Measurements from ENCODE around the gene COX7A2L.

- TF ChIP-seq, protein P1, sequence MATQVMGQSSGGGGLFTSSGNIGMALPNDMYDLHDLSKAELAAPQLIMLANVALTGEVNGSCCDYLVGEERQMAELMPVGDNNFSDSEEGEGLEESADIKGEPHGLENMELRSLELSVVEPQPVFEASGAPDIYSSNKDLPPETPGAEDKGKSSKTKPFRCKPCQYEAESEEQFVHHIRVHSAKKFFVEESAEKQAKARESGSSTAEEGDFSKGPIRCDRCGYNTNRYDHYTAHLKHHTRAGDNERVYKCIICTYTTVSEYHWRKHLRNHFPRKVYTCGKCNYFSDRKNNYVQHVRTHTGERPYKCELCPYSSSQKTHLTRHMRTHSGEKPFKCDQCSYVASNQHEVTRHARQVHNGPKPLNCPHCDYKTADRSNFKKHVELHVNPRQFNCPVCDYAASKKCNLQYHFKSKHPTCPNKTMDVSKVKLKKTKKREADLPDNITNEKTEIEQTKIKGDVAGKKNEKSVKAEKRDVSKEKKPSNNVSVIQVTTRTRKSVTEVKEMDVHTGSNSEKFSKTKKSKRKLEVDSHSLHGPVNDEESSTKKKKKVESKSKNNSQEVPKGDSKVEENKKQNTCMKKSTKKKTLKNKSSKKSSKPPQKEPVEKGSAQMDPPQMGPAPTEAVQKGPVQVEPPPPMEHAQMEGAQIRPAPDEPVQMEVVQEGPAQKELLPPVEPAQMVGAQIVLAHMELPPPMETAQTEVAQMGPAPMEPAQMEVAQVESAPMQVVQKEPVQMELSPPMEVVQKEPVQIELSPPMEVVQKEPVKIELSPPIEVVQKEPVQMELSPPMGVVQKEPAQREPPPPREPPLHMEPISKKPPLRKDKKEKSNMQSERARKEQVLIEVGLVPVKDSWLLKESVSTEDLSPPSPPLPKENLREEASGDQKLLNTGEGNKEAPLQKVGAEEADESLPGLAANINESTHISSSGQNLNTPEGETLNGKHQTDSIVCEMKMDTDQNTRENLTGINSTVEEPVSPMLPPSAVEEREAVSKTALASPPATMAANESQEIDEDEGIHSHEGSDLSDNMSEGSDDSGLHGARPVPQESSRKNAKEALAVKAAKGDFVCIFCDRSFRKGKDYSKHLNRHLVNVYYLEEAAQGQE (IDR thresholded peaks at IDR 0.05; ENCODE audit: unreplicated experiment): no peak
- TF ChIP-seq ETS1 (IDR thresholded peaks at IDR 0.05): no peak
- no peak for TF ChIP-seq CTCF (conservative IDR thresholded peaks at IDR 0.05; ENCODE audit: low read depth in 2 of 2)
- TF ChIP-seq EZH2phosphoT487 (IDR thresholded peaks at IDR 0.05; ENCODE audit: unreplicated experiment): no peak
- no peak for TF ChIP-seq EZH2 (IDR thresholded peaks at IDR 0.05; ENCODE audit: low read depth, unreplicated experiment)
- TF ChIP-seq POLR2AphosphoS5 (IDR thresholded peaks at IDR 0.05; ENCODE audit: low read depth): no peak
- TF ChIP-seq NANOG (IDR thresholded peaks at IDR 0.05; ENCODE audit: borderline replicate concordance): no peak
- TF ChIP-seq CREB1 (CRISPR knock-in tag; IDR thresholded peaks at IDR 0.05; ENCODE audit: low read depth): no peak
- TF ChIP-seq STAT1 (IDR thresholded peaks at IDR 0.05; ENCODE audit: unreplicated experiment): no peak
These were observed 15.0 kb downstream of the COX7A2L start for GRCh38 chr2:42345986-42346385.
